Glomerular endothelial cell (primary cell): ENCODE measurements around the gene AP1G2. TPM values are rescaled to one million over a fixed set of nuclear protein-coding genes. Genes with fewer than 3 reads are reported as not detected.
"Not testable (repeated sequence)": the region's sequence is repeated elsewhere in the genome, so short reads cannot be mapped to it uniquely, and the experiment has no call there.

Experiments used
- DNase-seq: peaks from one replicate; pipeline ENCODE4 v3.0.0-alpha.2; 2011; ENCODE audit warnings: low read depth, low spot score; ENCODE audit errors: extremely low read depth
- total RNA-seq: library from RNA; depleted of rRNA; stranded (reverse); fragments of >200 nt; gene quantifications from 2 replicates; pipeline ENCODE4 v1.2.3, GENCODE V29; 2015

Gene AP1G2
- total RNA-seq, 1 donor from 2014 or later, result 38.9 TPM

GRCh38 chr14:23600322-23600707 lies 32.7 kb upstream of the AP1G2 start:
- no peak for DNase-seq

DNA sequence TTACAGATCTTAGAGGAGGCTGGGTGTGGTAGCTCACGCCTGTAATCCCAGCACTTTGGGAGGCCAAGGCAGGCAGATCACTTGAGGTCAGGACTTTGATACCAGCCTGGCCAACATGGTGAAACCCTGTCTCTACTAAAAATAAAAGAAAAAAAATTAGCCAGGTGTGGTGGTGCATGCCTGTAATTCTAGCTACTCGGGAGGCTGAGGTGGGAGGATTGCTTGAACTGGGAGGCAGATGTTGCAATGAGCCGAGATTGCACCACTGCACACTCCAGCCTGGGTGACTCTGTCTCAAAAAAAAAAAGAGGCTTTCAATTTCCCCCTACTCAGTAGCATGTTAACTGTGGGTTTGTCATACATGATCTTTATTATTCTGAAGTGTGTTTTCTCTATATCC lies 26.6 kb upstream of the AP1G2 start:
- DNase-seq, result not testable (repeated sequence)

- no peak for DNase-seq
Measured at GRCh38 chr14:23590198-23590597, 22.6 kb upstream of the AP1G2 start.

DNA sequence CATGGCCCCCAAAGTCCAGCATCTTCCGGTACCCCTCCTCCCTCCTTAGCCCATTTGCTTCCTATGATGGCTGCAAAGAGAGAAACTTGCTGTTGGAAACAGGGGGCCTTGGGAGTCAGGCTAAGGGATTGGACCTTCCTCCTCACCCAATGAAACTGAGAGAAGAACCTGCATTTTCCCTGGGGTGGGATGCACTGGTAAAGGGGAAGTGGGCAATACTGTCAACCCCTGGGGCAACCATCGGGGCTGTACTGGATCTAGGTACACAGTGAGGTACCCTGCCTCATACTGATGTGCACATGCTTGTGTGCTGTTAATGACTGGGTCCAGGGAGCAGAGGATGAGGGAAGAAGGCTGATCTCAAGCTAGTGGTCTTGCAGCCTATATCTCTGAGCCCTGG lies 22.0 kb upstream of the AP1G2 start:
- no peak for DNase-seq

GRCh38 chr14:23588884-23589598 lies 21.4 kb upstream of the AP1G2 start:
- peak; percentile 33 for DNase-seq

DNA sequence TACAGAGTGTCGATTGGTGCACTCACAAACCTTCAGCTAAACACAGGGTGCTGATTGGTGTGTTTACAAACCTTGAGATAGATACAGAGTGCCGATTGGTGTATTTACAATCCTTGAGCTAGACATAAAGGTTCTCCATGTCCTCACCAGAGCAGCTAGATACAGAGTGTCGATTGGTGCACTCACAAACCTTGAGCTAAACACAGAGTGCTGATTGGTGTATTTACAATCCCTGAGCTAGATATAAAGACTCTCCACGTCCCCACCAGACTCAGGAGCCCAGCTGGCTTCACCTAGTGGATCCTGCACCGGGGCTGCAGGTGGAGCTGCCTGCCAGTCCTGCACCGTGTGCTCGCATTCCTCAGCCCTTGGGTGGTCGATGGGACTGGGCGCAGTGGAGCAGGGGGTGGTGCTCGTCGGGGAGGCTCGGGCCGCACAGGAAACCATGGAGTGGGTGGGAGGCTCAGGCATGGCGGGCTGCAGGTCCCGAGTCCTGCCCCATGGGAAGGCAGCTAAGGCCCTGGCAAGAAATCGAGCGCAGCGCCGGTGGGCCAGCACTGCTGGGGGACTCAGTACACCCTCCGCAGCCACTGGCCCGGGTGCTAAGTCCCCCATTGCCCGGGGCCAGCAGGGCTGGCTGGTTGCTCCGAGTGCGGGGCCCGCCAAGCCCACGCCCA lies 17.1 kb upstream of the AP1G2 start:
- DNase-seq, result not testable (repeated sequence)

GRCh38 chr14:23583761-23584526 lies 16.4 kb upstream of the AP1G2 start:
- not testable (repeated sequence) for DNase-seq

DNA sequence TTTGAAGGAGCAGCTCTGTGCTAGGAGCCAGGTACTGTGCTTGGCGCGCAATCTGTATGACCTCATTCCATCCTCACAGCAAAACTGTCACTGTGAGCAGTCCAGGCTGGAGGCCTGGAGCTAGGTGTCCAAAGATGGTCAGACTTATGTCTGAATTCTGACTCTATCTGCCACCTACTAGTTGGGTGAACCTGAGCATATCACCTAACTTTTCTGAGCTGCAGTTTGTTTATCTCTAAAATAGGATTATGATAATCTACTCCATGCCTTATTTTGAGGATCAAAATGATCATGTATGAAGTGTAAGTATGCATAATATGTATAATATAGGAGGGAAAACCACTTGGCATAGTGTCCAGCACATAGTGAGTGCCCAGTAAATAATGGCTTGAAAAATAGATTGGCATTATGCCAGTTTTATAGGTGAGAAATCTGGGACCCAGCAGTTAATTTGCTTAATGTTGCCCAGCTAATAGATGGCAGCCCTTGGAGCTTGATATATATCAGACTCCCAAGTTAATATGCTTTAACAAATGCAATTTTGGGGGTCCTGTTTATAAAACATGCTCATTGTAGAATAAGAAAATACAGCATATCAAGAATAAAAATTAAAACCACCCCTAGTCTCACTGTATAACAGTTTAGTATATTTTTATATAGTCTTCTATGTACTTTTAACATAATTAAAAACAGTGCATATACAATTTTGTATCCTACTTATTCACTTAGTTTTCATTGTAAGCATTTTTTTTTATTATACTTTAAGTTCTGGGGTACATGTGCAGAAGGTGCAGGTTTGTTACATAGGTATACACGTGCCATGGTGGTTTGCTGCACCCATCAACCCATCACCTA lies 15.5 kb upstream of the AP1G2 start:
- no peak for DNase-seq

DNA sequence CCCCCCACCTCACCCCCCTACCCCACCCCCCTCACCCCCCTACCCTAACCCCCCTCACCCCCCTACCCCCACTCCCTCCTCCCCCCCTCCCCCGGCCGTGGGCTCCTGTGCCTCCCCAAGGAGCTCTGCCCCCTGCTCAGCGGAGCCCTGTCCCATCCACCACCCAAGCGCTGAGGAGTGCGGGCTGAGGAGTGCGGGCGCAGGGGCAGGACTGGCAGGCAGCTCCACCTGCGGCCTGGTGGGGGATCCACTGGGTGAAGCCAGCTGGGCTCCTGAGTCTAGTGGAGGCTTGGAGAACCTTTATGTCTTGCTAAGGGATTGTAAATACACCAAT lies 13.3 kb upstream of the AP1G2 start:
- no peak for DNase-seq

DNA sequence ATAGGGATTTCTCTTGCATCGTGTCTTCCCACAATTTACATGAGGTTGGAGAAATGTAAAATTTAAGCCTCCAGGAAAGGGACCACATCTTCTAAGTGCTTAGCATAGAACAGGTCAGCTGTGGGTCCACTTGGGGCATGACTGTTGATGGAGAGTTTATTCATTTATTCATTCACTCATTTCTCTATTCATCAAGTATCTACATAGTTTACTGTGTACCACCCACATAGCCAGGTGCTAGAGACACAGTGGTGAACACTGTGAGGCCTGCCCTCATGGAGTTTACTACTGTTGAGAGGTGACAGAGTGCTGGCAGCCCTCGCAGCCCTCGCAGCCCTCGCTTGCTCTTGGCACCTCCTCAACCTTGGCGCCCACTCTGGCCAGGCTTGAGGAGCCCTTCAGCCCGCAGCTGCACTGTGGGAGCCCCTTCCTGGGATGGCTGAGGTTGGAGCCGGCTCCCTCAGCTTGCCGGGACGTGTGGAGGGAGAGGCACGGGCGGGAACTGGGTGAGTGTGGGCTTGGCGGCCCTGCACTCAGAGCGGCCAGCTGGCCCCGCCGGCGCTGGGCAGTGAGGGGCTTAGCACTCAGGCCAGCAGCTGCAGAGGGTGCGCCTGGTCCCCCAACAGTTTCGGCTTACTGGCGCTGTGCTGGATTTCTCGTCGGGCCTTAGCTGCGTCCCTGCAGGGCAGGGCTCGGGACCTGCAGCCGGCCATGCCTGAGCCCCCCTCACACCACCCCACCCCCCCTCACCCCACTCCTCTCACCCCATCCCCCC lies 12.7 kb upstream of the AP1G2 start:
- no peak for DNase-seq

DNA sequence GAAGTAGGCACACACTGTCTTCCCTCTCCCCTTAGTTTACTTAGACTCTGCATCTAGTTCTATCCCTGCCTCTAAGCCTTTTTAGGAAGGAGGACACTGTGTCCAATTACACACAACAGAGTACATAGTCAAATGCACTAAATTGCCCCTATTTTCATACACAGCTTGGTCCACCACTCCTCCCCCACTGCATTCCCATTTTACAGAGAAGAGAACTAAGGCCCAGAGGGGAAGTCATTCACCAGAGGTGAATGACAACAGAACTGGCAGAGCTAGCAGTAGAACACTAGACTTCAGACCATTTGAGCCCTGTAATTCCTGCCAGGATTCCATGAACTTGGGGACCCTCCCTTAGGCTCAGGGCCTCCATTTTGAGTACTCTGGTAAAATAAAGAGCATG lies 12.1 kb upstream of the AP1G2 start:
- DNase-seq, result no peak

DNA sequence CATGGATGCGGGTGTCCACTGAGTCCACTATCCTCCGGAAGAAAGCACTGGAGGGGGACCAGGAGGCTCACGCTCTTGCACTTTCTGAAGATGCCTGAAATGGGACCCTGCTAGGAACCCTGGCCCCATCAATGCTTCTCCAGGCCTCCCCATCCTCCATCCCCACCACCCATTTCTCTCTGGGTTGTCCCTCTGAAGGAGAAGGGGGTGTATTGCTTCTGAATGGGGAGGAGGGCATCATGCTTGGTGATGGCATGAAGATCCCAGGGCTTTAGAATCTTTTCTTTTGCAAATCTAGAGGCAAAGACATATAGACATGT lies 11.7 kb upstream of the AP1G2 start:
- DNase-seq, result no peak

- no peak for DNase-seq
Measured at GRCh38 chr14:23578560-23579310, 11.1 kb upstream of the AP1G2 start, which contains the start of gene JPH4. Gene JPH4, minus strand, starts transcription at chr14:23578790. Its CDS starts 1,337 bp downstream, at chr14:23577453.

DNA sequence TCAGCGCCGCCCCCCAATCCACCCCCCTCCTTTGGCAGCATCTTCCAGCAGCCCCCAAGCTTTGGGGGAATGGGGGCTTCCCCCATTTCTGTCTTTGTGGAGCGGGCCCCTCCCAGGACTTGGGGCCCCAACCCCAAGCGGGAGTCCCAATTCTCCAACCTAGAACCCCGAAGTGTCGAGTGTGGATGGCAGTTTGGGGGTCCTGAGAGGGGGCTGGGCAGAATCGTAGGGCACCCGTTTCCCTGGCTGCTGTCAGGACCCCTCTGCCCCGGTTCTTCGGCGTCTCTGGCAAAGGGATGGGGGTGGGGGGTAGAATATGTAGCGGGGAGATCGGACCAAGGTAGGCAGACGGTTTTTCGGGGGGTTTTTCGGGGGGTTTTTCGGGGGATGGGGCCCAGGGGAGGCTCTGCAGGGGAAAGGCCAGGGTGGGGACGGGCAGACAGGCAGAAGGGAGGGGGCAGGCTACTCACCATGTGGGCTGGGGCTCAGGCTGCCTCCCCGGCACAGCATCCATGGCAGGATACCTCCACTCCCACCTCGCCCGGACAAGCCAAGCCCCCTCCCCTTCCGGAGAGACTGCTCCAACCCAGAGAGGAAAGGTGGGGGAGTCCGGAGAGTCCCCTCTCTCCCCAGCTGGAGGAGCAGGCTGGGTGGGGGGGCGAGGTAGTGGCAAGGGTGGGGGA lies 10.3 kb upstream of the AP1G2 start:
- DNase-seq, result no peak

DNA sequence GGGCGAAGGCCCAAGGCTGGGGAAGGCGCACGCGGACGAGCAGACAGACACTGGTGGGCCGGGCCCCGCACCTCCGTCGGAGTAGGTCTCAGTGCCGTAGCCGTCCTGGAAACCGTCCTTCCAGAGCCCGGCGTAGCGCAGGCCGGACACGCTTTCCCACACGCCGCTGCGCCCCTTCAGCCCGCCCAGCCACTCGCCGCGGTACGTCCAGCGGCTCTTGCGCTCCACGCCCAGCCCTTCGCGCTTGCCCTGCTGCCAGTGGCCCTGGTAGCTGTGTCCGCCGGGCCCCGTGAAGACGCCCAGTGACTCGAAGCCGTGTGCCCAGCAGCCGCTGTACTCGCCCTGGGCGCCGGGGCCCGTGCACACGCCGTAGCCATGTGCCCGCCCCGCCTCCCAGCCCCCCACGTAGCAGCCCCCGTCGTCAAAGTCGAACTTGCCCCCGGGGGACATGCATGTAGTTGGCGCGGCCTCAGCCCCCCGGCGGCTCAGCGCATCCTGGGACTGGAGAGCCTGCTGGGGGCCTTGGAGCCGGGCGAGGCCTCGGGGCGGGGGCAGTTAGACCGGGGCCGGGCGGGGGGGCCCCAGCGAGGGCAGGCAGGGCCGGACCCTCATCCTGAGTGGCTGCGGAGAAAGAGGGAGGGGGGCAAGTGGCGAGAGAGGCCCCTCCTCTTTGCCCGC lies 9.6 kb upstream of the AP1G2 start:
- DNase-seq, result no peak

DNA sequence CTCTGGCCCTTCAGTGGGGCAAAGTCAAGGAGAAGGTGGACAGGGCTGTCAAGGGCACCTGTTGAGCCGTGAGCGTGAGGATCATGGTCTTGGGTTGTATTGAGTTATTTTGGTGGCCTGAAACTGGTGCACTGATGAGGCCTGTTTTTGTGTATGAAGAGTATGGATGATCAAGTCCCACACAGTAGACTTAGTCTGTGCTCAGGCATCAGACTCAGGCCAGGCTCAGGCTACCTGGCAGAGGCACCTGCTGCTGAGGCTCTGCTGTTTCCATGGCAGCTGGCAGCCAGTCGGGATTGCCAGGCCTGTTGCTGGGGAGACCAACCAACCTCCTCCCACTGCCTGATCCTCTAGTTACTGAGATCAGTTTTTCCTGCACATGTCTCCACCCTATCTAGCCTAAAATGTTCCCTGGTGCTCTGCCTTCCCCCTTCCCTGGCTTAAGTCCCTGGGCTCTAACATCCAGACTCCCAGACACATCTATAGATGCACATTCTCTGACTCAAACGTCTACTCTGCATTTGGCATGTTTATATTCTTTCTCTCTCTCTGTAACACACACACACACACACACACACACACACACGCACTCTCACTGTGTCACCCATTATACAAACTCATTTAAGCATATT lies 5.9 kb upstream of the AP1G2 start:
- DNase-seq, result no peak

GRCh38 chr14:23572836-23573235 lies 5.2 kb upstream of the AP1G2 start:
- no peak for DNase-seq

DNA sequence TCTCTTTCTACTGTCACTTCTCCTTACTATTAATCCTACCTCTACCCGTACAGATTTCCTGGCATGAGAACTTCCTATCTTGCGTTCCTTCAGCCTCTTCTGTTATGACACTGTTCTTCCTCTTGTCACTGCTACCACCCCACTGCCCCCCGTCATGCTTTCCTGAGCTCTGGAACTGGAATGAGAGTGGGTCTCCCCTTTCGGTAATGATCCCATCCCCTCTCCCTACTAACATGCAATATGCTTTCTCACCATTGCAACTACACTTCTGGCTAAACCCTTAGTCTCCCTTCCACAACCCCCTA lies 4.9 kb upstream of the AP1G2 start:
- no peak for DNase-seq
